Measurements from ENCODE around the gene TBL3.

TBL3 gene

DNA sequence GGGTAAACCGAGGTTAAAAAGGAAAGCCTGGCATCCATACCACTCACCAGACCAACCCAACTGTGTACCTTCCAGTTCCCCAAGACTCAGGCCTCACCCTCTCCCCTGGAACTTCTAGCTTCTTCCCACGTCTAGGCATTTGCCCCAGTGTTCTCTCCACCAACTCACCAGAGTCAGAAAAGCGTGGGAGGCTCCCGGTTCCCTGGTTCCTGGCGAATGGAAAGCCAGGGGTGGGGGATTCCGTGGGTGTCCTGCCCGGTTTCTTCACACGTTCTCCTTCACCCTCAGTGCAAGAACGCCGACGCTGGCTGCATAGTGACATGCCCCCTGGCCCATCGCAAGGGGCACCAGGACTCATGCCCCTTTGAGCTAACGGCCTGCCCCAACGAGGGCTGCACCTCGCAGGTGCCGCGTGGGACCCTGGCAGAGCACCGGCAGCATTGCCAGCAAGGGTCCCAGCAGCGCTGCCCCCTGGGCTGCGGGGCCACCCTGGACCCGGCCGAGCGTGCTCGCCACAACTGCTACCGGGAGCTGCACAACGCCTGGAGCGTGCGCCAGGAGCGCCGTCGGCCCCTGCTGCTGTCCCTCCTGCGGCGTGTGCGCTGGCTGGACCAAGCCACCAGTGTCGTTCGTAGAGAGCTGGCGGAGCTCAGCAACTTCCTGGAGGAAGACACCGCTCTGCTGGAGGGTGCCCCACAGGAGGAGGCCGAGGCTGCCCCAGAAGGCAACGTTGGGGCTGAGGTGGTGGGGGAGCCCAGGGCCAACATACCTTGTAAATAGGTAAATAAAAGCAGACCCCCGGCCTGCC lies 3.5 kb upstream of the TBL3 start:
- no peak overlapping the region for H3K4me3 ChIP-seq (replicated peaks; ENCODE audit: low read depth, low read length)
- TF ChIP-seq, protein P1, sequence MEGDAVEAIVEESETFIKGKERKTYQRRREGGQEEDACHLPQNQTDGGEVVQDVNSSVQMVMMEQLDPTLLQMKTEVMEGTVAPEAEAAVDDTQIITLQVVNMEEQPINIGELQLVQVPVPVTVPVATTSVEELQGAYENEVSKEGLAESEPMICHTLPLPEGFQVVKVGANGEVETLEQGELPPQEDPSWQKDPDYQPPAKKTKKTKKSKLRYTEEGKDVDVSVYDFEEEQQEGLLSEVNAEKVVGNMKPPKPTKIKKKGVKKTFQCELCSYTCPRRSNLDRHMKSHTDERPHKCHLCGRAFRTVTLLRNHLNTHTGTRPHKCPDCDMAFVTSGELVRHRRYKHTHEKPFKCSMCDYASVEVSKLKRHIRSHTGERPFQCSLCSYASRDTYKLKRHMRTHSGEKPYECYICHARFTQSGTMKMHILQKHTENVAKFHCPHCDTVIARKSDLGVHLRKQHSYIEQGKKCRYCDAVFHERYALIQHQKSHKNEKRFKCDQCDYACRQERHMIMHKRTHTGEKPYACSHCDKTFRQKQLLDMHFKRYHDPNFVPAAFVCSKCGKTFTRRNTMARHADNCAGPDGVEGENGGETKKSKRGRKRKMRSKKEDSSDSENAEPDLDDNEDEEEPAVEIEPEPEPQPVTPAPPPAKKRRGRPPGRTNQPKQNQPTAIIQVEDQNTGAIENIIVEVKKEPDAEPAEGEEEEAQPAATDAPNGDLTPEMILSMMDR (IDR thresholded peaks at IDR 0.05; ENCODE audit: low read depth, low read length, missing control alignments): no peak
- DNase-seq (ENCODE audit: extremely low read depth, low read depth): no peak

GRCh38 chr16:1972490-1972877 lies 631 bp downstream of the TBL3 start:
- H3K4me3 ChIP-seq (replicated peaks; ENCODE audit: low read depth, low read length): peak overlapping the region; percentile 95
- TF ChIP-seq, protein P1 (IDR thresholded peaks at IDR 0.05; ENCODE audit: low read depth, low read length, missing control alignments): no peak
- no peak for DNase-seq (ENCODE audit: extremely low read depth, low read depth)

DNA sequence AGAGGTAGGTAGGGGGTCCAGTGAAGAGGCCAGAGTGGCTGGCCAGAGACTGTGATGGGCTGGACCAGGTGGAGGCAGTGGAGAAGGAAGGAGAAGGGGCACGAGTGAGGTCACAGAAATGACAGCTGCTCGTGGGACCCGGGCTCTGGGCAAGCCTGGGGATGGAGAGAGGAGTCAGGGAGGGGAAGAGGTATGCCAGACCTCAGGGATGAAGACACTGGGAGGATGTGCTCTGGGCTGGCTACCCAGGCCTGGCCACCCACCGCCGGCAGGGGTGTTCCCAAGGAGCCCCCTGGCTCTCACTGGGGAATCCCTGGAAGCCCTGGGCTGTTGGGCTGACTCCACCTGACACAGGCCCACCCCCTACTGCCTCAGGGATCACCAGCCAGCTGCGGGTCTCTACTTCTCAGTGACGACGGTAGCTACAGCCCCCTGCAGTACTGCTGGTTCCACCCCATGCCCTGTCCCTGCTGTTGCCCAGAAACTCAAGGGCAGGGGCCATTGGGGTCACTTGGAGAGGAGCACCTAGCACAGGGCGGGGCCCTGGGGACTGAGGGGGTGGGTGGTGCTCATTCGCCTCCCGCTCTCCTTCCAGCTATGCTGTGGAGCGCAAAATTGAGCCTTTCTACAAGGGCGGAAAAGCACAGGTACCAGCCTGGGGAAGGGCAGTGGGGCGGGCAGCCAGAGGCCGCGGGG lies 1.8 kb downstream of the TBL3 start:
- no peak for DNase-seq (ENCODE audit: extremely low read depth, low read depth)
- TF ChIP-seq, protein P1 (IDR thresholded peaks at IDR 0.05; ENCODE audit: low read depth, low read length, missing control alignments): no peak
- H3K4me3 ChIP-seq (replicated peaks; ENCODE audit: low read depth, low read length): peak overlapping the region; percentile 95

DNA sequence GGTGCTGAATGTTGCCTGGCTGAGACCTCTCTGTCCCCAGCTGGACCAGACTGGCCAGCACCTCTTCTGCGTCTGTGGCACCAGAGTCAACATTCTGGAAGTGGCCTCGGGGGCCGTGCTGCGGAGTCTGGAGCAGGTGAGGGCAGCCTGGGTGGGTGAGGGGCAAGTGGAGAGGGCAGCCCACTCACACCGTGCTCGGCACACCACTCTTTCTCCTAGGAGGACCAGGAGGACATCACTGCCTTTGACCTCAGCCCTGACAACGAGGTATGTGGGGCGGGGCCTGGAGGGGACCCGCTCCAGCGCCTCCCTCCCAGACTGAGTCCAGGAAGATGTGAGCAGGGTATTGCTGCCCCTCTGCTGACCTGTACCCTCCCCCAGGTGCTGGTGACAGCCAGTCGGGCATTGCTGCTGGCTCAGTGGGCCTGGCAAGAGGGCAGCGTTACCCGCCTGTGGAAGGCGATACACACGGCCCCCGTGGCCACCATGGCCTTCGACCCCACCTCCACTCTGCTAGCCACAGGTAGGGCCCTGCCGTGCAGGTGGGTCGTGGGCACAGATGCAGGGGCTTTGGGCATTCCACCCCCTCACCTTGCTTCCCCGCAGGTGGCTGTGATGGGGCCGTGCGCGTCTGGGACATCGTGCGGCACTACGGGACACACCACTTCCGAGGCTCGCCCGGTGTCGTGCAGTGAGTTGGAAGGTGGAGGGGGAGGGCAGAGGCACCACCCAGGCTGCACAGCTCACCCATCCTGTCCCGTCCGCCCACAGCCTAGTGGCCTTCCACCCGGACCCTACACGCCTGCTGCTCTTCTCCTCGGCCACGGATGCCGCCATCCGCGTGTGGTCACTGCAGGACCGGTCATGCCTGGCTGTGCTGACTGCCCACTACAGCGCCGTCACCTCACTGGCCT lies 2.6 kb downstream of the TBL3 start:
- no peak for DNase-seq (ENCODE audit: extremely low read depth, low read depth)
- no peak overlapping the region for H3K4me3 ChIP-seq (replicated peaks; ENCODE audit: low read depth, low read length)
- TF ChIP-seq, protein P1 (IDR thresholded peaks at IDR 0.05; ENCODE audit: low read depth, low read length, missing control alignments): no peak

DNA sequence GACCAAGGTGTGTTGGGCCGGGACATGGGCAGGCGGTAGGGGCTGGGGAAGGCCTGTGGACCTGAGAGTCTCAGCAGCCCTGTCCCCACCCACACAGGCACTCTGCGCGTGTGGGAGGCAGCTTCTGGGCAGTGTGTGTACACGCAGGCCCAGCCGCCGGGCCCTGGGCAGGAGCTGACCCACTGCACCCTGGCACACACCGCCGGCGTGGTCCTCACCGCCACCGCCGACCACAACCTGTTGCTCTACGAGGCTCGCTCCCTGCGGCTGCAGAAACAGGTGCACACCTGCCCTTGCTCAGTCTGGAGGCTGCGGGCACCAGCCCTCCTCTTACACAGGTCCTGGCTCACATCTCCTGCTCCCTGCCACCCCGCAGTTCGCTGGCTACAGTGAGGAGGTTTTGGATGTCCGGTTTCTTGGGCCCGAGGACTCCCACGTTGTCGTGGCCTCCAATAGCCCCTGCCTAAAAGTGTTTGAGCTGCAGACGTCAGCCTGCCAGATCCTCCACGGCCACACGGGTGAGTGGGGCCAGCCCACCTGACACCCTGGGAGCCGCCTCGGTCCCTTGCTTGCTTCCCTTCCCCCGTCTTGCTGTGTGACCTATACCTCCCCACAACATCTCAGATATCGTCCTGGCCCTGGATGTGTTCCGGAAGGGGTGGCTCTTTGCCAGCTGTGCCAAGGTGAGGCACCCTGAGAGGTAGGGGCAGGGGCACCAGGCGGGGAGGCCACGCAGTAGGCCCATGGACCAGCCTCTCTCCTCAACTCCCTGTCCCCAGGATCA lies 3.8 kb downstream of the TBL3 start:
- H3K4me3 ChIP-seq (replicated peaks; ENCODE audit: low read depth, low read length): no peak overlapping the region
- TF ChIP-seq, protein P1 (IDR thresholded peaks at IDR 0.05; ENCODE audit: low read depth, low read length, missing control alignments): no peak
- no peak for DNase-seq (ENCODE audit: extremely low read depth, low read depth)

DNA sequence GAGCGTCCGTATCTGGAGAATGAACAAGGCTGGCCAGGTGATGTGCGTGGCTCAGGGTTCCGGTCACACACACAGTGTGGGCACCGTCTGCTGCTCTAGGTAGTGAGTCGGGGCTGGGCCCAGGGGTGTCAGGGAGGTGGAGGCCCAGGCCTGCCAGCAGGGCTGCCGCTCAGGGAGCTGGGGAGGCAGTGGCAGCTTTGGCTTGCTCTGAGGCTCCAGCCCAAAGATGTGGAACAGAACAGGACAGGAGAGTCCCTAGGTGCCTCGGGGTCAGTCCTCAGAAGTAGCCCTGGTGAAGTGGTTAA lies 4.3 kb downstream of the TBL3 start:
- TF ChIP-seq, protein P1 (IDR thresholded peaks at IDR 0.05; ENCODE audit: low read depth, low read length, missing control alignments): no peak
- no peak for DNase-seq (ENCODE audit: extremely low read depth, low read depth)
- no peak overlapping the region for H3K4me3 ChIP-seq (replicated peaks; ENCODE audit: low read depth, low read length)
